Mesendoderm (in vitro differentiated cells): Measurements from ENCODE around the gene UHRF1.

Experiments
- DNase-seq: peaks from one replicate; pipeline ENCODE4 v3.0.0; 2013
- H2AK5ac ChIP-seq: 2 replicates; pipeline ENCODE4 v1.6.1; 2013; ENCODE audit warnings: low read length, inconsistent platforms
- H2BK120ac ChIP-seq: 2 replicates; pipeline ENCODE4 v1.6.1; 2013; ENCODE audit warnings: low read depth, mild to moderate bottlenecking, low read length, moderate library complexity, mixed read lengths
- H2BK15ac ChIP-seq: replicated peaks from 2 replicates; pipeline ENCODE4 v1.6.1; 2013; ENCODE audit warnings: low read depth, mild to moderate bottlenecking, moderate library complexity
- H2BK5ac ChIP-seq: 2 replicates; pipeline ENCODE4 v1.6.1; 2013; ENCODE audit warnings: low read length, inconsistent platforms
- H3K18ac ChIP-seq: 2 replicates; pipeline ENCODE4 v1.6.1; 2013; ENCODE audit warnings: mild to moderate bottlenecking, low read length, mixed read lengths
- H3K23ac ChIP-seq: one replicate; pipeline ENCODE4 v1.6.1; 2013; ENCODE audit warnings: low read length
- H3K27ac ChIP-seq: 2 replicates; pipeline ENCODE4 v1.5.1; 2013; ENCODE audit warnings: low read depth, mild to moderate bottlenecking, inconsistent platforms, low read length, moderate library complexity
- H3K27me3 ChIP-seq: 2 replicates; pipeline ENCODE4 v1.6.1; 2013; ENCODE audit warnings: low read length, control low read depth, mild to moderate bottlenecking, inconsistent platforms; ENCODE audit not compliant: insufficient read depth, poor library complexity
- H3K36me3 ChIP-seq: 2 replicates; pipeline ENCODE4 v1.6.1; 2013; ENCODE audit warnings: low read length, inconsistent platforms; ENCODE audit not compliant: control insufficient read depth, insufficient read depth
- H3K4ac ChIP-seq: one replicate; pipeline ENCODE4 v1.6.1; 2013; ENCODE audit warnings: low read depth, mild to moderate bottlenecking, low read length, moderate library complexity
- H3K4me1 ChIP-seq: 2 replicates; pipeline ENCODE4 v1.6.1; 2013; ENCODE audit warnings: low read depth, low read length, inconsistent platforms; ENCODE audit not compliant: control insufficient read depth
- H3K4me2 ChIP-seq: 2 replicates; pipeline ENCODE4 v1.6.1; 2013; ENCODE audit warnings: low read length
- H3K4me3 ChIP-seq: 2 replicates; pipeline ENCODE4 v1.5.1; 2013; ENCODE audit warnings: mild to moderate bottlenecking, low read length
- H3K56ac ChIP-seq: one replicate; pipeline ENCODE4 v1.6.1; 2013; ENCODE audit warnings: low read length
- H3K79me1 ChIP-seq: 2 replicates; pipeline ENCODE4 v1.6.1; 2013; ENCODE audit warnings: low read length, inconsistent platforms
- H3K79me2 ChIP-seq: 2 replicates; pipeline ENCODE4 v1.6.1; 2013; ENCODE audit warnings: mild to moderate bottlenecking, low read length; ENCODE audit not compliant: control insufficient read depth, insufficient read depth
- H3K9ac ChIP-seq: 2 replicates; pipeline ENCODE4 v1.6.1; 2013; ENCODE audit warnings: low read length, inconsistent platforms
- H4K5ac ChIP-seq: one replicate; pipeline ENCODE4 v1.6.1; 2013; ENCODE audit warnings: low read length
- H4K8ac ChIP-seq: one replicate; pipeline ENCODE4 v1.6.1; 2013; ENCODE audit warnings: low read depth, mild to moderate bottlenecking, control low read depth, low read length, moderate library complexity
- WGBS: extraction: QIAGEN DNeasy Blood & Tissue Kit; methylation state at CpG from one replicate; pipeline ENCODE4 v1.1.7; 2013; ENCODE audit warnings: low lambda C conversion rate, missing lambda C conversion rate; ENCODE audit not compliant: insufficient coverage; ENCODE audit errors: extremely low coverage; 5-methylcytosine and 5-hydroxymethylcytosine counted together

Gene UHRF1

DNA sequence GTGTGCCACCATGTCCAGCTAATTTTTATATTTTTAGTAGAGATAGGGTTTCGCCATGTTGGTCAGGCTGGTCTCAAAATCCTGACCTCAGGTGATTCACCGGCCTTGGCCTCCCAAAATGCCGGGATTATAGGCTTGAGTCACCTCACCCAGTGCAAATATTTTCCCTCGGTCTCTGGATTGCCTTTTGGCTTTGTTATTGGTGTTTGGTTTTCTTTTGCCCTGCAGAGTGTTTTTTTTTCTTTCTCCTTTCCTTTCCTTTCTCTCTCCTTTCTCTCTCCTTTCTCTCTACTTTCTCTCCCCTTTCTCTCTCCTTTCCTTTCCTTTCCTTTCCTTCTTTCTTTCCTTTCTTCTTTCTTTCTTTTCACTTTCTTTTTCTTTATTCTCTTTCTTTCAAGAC lies 92.8 kb downstream of the UHRF1 start:
- Histone ChIP-seq H3K27me3 (no peaks in the 10 kb centered on the region), H4K5ac (no peak overlapping the region), H4K8ac (no peak overlapping the region), H3K9ac (no peak overlapping the region), H3K79me1 (peaks cover 8% of the 10 kb centered on the region), H3K4me1 (no peaks in the 10 kb centered on the region), H2BK15ac (no peak overlapping the region), H2AK5ac (no peak overlapping the region), H3K27ac (no peak overlapping the region), H3K18ac (no peak overlapping the region), H2BK120ac (no peak overlapping the region), H3K36me3 (no peaks in the 10 kb centered on the region), H3K56ac (no peak overlapping the region), H3K4me3 (no peak overlapping the region), H3K4ac (no peak overlapping the region), H2BK5ac (no peak overlapping the region), H3K4me2 (no peak overlapping the region), H3K23ac (no peak overlapping the region), H3K79me2 (no peaks in the 10 kb centered on the region)
- no CpG with 5 or more reads among the region's 4 CpGs for WGBS
- no peak for DNase-seq

DNA sequence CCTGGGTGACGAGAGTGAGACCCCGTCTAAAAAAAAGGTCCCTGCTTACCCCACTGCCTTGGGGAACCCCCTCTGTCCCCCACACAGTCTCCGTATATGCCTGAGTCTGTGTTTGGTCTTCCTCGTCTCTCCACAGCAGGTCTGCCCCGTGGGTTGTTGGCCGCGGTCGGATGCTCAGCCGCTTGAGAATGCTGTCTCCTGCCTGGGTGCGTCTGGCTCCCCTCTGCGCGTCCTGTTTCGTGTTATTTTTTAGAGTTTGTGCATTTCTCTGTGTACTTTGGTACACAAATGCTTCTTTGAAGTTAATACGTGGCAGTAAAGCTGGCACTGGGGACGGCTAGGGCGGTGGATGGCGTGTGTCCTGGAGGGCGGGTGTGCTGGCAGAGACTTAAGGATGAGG lies 94.5 kb downstream of the UHRF1 start:
- Histone ChIP-seq H3K79me1 (peaks cover 5% of the 10 kb centered on the region), H2BK5ac (no peak overlapping the region), H3K18ac (no peak overlapping the region), H2BK120ac (no peak overlapping the region), H4K8ac (no peak overlapping the region), H3K4me1 (no peaks in the 10 kb centered on the region), H4K5ac (no peak overlapping the region), H3K27me3 (no peaks in the 10 kb centered on the region), H3K4me2 (no peak overlapping the region), H3K79me2 (no peaks in the 10 kb centered on the region), H3K27ac (no peak overlapping the region), H2BK15ac (no peak overlapping the region), H3K4me3 (no peak overlapping the region), H3K4ac (no peak overlapping the region), H2AK5ac (no peak overlapping the region), H3K23ac (no peak overlapping the region), H3K9ac (no peak overlapping the region), H3K36me3 (no peaks in the 10 kb centered on the region), H3K56ac (no peak overlapping the region)
- DNase-seq: no peak
- no CpG with 5 or more reads among the region's 18 CpGs for WGBS

DNA sequence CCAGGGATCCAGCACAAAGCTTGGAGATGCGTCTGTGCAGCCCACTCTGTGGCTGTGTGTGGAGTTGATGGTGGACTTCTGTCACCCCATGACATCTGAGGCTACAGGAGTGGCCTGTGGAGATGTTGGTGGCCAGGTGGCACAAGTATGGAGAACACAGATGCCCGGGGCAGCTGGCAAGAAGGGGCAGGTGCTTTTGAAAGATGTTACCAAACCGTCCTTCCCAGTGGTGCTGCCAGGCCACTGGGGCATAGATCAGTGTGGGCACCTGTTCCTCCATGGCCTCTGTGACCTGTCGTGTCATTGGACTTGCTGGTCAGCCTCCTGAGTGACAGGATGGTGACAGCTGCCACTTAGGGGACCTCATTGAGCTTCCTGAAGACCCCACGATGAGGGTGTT lies 95.8 kb downstream of the UHRF1 start:
- Histone ChIP-seq H2BK5ac (no peak overlapping the region), H3K36me3 (no peaks in the 10 kb centered on the region), H3K27ac (no peak overlapping the region), H2BK120ac (no peak overlapping the region), H3K56ac (no peak overlapping the region), H3K23ac (no peak overlapping the region), H4K5ac (no peak overlapping the region), H3K4ac (no peak overlapping the region), H3K79me1 (peaks cover 7% of the 10 kb centered on the region), H3K79me2 (peaks cover 2% of the 10 kb centered on the region), H3K27me3 (no peaks in the 10 kb centered on the region), H3K4me2 (no peak overlapping the region), H3K9ac (no peak overlapping the region), H4K8ac (no peak overlapping the region), H3K18ac (no peak overlapping the region), H3K4me3 (no peak overlapping the region), H3K4me1 (no peaks in the 10 kb centered on the region), H2BK15ac (no peak overlapping the region), H2AK5ac (no peak overlapping the region)
- DNase-seq: no peak
- no CpG with 5 or more reads among the region's 5 CpGs for WGBS

DNA sequence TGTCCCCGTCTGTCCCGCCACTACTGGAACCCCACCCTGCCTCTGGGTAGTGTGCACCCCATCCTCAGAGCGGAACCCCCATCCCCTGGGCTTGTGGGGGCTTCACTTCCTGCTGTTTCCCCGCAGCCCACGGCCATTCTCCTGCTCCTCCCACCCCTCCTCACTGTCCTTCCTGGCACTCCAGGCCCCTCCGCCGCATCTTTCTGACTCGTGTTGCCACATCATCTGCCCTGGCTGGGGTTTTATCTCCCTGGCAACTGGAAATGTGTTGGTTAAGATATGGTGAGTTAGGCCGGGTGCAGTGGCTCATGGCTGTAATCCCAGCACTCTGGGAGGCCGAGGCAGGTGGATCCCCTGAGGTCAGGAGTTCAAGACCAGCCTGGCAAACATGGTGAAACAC lies 96.9 kb downstream of the UHRF1 start:
- no peak overlapping the region for H3K56ac ChIP-seq
- no peak overlapping the region for H3K18ac ChIP-seq
- no peak overlapping the region for H2BK15ac ChIP-seq
- H3K27me3 ChIP-seq: no peaks in the 10 kb centered on the region
- WGBS: no CpG with 5 or more reads among the region's 10 CpGs
- no peak overlapping the region for H3K27ac ChIP-seq
- no peak overlapping the region for H3K9ac ChIP-seq
- H3K79me1 ChIP-seq: peaks cover 9% of the 10 kb centered on the region
- peaks cover 3% of the 10 kb centered on the region for H3K79me2 ChIP-seq
- no peaks in the 10 kb centered on the region for H3K4me1 ChIP-seq
- H3K23ac ChIP-seq: no peak overlapping the region
- H3K4me2 ChIP-seq: no peak overlapping the region
- H2BK120ac ChIP-seq: no peak overlapping the region
- H3K4ac ChIP-seq: no peak overlapping the region
- H4K8ac ChIP-seq: no peak overlapping the region
- no peak overlapping the region for H4K5ac ChIP-seq
- H2BK5ac ChIP-seq: no peak overlapping the region
- peak; percentile 23 for DNase-seq
- H3K4me3 ChIP-seq: no peak overlapping the region
- no peak overlapping the region for H2AK5ac ChIP-seq
- no peaks in the 10 kb centered on the region for H3K36me3 ChIP-seq

DNA sequence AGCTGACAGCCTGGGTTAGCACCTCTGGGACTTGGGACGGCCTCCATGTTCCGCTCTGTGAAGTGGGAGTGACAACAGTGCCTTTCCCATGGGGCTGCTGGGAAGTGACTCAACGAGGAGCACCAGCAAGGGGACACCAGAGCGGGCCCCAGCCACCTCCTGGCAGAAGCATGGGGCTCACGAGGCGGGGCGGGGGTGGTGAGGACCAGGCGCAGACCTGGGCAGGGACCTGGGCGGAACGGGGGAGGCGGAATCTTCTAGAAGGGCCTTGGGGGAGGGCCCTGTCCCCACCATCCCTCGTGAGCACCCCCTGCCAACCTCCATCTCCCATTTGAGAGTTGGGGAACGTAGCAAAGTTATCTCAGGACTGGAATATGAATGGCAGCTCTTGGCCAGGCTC lies 97.5 kb downstream of the UHRF1 start:
- Histone ChIP-seq H3K18ac (no peak overlapping the region), H3K4ac (no peak overlapping the region), H3K4me3 (no peak overlapping the region), H2AK5ac (no peak overlapping the region), H3K79me2 (peaks cover 3% of the 10 kb centered on the region), H2BK120ac (no peak overlapping the region), H3K36me3 (no peaks in the 10 kb centered on the region), H3K56ac (no peak overlapping the region), H3K9ac (no peak overlapping the region), H3K79me1 (peaks cover 7% of the 10 kb centered on the region), H4K8ac (no peak overlapping the region), H2BK5ac (no peak overlapping the region), H3K4me2 (no peak overlapping the region), H3K23ac (no peak overlapping the region), H2BK15ac (no peak overlapping the region), H3K27me3 (no peaks in the 10 kb centered on the region), H3K27ac (no peak overlapping the region), H4K5ac (no peak overlapping the region), H3K4me1 (no peaks in the 10 kb centered on the region)
- WGBS: no CpG with 5 or more reads among the region's 13 CpGs
- DNase-seq: no peak
